C4-2B (cell line): Measurements from ENCODE around the gene HOXB4.
A peak's percentile ranks its signal among the peaks of the same experiment; 100 is the strongest.

Source experiments
- H3K27ac ChIP-seq: fragments of 450-650 bp; 2 replicates; pipeline ENCODE4 v1.5.1; 2017
- CTCF ChIP-seq: fragments of 450-650 bp; conservative IDR thresholded peaks from 2 replicates; pipeline ENCODE4 v1.5.1; 2017; ENCODE audit warnings: mild to moderate bottlenecking
- ZFX ChIP-seq: fragments of 450-650 bp; IDR thresholded peaks from 2 replicates; pipeline ENCODE4 v1.6.1; 2017

HOXB4 gene

GRCh38 chr17:48603959-48604769 is 26.0 kb upstream of the HOXB4 start:
- H3K27ac ChIP-seq: peak overlapping the region; percentile 30
- TF ChIP-seq ZFX (no peak), CTCF (no peak)

- TF ChIP-seq ZFX: no peak
- no peak for TF ChIP-seq CTCF
- no peak overlapping the region for H3K27ac ChIP-seq
Measured at GRCh38 chr17:48601539-48602425, 23.6 kb upstream of the HOXB4 start.

- TF ChIP-seq CTCF (no peak), ZFX (no peak)
- H3K27ac ChIP-seq: no peak overlapping the region
Measured at GRCh38 chr17:48601207-48601538, 23.0 kb upstream of the HOXB4 start.

GRCh38 chr17:48600244-48601098 is 22.3 kb upstream of the HOXB4 start:
- no peak overlapping the region for H3K27ac ChIP-seq
- TF ChIP-seq CTCF: no peak
- TF ChIP-seq ZFX: no peak

- TF ChIP-seq CTCF: no peak
- TF ChIP-seq ZFX: no peak
- H3K27ac ChIP-seq: no peak overlapping the region
Measured at GRCh38 chr17:48599354-48599753, 21.2 kb upstream of the HOXB4 start.

- no peak overlapping the region for H3K27ac ChIP-seq
- no peak for TF ChIP-seq ZFX
- TF ChIP-seq CTCF: no peak
Measured at GRCh38 chr17:48598736-48599135, 20.6 kb upstream of the HOXB4 start.
